ENCODE results near the gene CEBPE.

The CEBPE gene

DNA sequence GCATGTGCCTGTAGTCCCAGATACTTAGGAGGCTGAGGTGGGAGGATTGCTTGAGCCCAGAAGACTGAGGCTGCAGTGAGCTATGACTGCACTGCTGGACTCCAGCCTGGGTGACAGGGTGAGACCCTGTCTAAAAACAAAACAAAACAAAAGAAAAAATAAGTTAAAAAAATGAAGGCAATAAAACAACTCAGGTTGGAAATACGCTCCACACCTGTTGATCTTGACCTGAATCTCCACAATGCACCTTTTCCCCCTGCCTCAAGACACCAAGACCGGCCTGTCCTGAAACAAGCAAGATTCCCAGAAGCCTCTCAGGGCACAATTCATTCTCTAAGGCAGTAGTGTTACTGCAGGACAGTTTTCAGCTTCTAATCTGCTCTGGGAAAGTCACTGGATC, 20.8 kb upstream of the CEBPE start:
- TF ChIP-seq, protein P1, sequence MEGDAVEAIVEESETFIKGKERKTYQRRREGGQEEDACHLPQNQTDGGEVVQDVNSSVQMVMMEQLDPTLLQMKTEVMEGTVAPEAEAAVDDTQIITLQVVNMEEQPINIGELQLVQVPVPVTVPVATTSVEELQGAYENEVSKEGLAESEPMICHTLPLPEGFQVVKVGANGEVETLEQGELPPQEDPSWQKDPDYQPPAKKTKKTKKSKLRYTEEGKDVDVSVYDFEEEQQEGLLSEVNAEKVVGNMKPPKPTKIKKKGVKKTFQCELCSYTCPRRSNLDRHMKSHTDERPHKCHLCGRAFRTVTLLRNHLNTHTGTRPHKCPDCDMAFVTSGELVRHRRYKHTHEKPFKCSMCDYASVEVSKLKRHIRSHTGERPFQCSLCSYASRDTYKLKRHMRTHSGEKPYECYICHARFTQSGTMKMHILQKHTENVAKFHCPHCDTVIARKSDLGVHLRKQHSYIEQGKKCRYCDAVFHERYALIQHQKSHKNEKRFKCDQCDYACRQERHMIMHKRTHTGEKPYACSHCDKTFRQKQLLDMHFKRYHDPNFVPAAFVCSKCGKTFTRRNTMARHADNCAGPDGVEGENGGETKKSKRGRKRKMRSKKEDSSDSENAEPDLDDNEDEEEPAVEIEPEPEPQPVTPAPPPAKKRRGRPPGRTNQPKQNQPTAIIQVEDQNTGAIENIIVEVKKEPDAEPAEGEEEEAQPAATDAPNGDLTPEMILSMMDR (IDR thresholded peaks at IDR 0.05; ENCODE audit: control extremely low read depth, extremely low read depth, low read depth, missing control alignments), result no peak
- no peak for DNase-seq (ENCODE audit: extremely low spot score)
- CTCF ChIA-PET, result no interaction called here
- POLR2A ChIA-PET, result no interaction called here

DNA sequence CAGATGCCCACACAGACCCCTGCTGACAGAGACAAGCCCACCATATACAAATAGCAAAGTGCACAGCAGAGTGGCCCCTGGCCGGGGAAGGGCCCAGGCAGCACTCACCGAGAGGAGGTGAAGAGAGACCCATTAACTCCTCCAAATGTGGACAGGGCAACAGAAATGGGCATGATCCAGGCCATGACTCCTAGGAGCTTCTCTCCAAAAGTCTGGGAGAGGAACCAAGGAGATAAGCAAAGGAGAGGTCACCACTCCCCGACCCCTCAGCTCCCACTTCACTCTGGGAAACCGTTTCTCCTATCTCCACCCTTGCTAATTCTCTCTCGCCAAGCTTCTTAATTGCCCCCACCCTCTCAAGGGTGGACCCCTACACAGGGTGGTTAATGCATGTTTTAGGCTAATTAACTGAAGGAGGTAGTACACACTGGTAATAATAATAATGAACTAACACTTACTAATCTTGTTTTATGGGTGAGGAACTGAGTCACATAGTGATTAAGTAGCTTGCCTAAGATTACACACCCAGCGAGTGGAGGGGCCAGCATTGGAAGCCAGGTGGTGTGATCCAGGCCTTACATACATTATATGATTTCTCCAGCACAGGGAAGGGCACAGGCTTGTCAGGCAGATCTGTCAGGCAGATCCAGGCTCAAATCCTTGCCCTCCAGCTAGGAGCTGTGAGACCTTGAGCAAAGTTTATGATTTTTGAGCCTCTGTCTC, 18.9 kb upstream of the CEBPE start:
- ChIA-PET CTCF (interaction anchor here (0.9 to 1.5 kb wide), 3 partner anchors 9 to 242 kb away, joined by 3 to 4 read pairs (median 3); no protein-coding TSS in a partner anchor), POLR2A (no interaction called here)
- TF ChIP-seq, protein P1 (IDR thresholded peaks at IDR 0.05; ENCODE audit: control extremely low read depth, extremely low read depth, low read depth, missing control alignments), result no peak
- no peak for DNase-seq (ENCODE audit: extremely low spot score)

DNA sequence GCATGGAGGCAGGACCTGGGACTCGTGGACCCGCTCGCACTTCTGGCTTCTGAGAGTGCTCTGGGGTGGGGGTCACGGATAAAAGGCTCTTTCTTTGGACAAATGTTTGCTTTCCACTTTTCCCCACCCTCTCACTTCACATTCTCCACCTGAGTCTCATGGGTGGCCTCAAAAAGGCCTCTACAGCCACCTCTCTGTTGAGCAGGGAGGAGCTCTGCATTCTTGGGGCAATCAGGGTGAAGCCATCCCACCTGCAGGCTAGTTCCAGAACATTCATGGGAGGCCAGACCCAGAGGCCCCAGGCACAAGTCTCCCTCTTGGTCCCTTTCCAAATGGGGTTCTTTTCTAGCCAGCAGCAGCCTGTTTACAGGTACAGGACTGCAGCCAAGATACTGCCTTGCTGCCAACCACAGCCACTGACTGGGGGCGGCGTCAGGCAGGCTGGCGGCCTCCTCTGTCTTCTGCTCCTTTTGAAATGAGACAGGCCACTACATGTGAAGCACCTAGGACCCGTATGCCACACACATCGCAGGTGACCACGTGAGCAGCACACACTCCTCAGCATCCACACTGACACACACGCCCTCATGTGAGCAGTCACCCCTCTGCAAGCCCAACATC, 18.2 kb upstream of the CEBPE start:
- POLR2A ChIA-PET, result no interaction called here
- TF ChIP-seq, protein P1 (IDR thresholded peaks at IDR 0.05; ENCODE audit: control extremely low read depth, extremely low read depth, low read depth, missing control alignments), result no peak
- CTCF ChIA-PET, result interaction anchor here (1.5 kb wide), 1 partner anchor 8 kb away, joined by 4 read pairs; no protein-coding TSS in a partner anchor
- no peak for DNase-seq (ENCODE audit: extremely low spot score)

DNA sequence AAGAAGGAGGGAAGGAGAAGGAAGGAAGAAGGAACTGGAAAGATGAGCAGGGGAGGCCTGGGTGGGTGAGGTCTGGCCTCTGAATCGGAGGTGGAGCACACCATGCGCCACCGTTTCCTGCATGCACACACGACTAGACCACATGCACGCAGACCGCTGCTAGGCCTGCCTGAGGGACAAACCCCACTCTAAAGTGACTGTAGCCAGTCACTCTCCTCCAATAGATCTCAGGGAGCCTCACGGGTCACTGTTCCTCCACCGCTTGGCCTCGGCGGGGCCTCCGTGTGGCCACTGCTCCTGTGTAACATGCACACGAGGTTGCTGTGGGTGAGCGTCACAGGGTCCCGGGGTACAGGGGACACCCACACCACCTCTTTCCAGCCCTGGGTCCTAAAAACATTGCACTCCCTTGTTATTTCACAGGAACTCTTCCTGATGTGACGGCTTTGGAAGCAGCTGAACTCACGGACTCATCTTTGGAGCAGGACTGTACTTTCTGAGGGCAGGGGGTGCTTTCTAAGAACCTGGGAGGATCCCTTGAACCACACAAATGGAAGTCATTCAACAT, 17.6 kb upstream of the CEBPE start:
- TF ChIP-seq, protein P1 (IDR thresholded peaks at IDR 0.05; ENCODE audit: control extremely low read depth, extremely low read depth, low read depth, missing control alignments), result no peak
- ChIA-PET CTCF (interaction anchor here (1.5 to 1.6 kb wide), 2 partner anchors 8 to 15 kb away, joined by 4 to 7 read pairs; no protein-coding TSS in a partner anchor), POLR2A (no interaction called here)
- no peak for DNase-seq (ENCODE audit: extremely low spot score)

DNA sequence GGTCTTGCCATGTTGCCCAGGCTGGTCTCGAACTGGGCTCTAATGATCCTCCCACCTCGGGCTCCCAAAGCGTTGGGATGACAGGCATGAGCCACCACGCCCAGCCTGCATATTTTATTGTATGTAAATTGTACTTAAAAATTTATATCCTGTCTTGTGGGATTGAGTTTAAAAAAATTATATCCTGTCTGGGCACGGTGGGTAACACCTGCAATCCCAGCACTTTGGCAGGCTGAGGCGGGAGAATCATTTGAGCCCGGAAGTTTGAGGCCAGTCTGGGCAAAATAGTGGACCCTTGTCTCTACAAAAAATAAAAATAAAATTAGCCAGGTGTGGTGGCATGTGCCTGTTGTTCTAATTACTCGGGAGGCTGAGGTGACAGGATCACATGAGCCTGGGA, 13.9 kb upstream of the CEBPE start:
- ChIA-PET POLR2A (no interaction called here), CTCF (interaction anchor here (1.8 kb wide), 1 partner anchor 12 kb away, joined by 10 read pairs; no protein-coding TSS in a partner anchor)
- TF ChIP-seq, protein P1 (IDR thresholded peaks at IDR 0.05; ENCODE audit: control extremely low read depth, extremely low read depth, low read depth, missing control alignments), result no peak
- DNase-seq (ENCODE audit: extremely low spot score), result no peak

DNA sequence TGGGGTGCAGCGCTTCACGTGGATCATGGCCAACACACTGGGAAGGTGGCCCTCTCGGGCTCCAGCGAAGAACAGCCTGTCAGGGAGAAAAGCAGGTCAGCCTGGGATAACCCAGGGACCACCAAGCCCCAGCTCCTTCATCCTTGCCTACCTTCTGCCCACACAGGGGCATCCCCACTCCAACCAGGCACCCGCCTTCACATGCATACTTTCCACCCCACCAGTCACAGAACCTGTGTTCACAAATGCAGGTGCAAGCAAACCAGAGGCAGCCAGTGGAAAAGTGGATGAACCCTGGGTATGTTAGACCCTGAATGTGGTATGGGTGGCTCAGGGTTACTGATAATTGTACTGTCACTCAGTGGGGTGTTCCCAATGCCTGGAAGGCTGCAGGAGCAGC, 12.4 kb upstream of the CEBPE start:
- TF ChIP-seq, protein P1 (IDR thresholded peaks at IDR 0.05; ENCODE audit: control extremely low read depth, extremely low read depth, low read depth, missing control alignments), result no peak
- ChIA-PET CTCF (interaction anchor here (2.0 to 4.5 kb wide), 2 partner anchors 11 to 56 kb away, joined by 6 to 44 read pairs; no protein-coding TSS in a partner anchor), POLR2A (no interaction called here)
- DNase-seq (ENCODE audit: extremely low spot score), result no peak

Measured in GM10248 (cell line).